HG02943 (cell line): Measurements from ENCODE around the gene FBXL4.

Experiments
- ATAC-seq: cut with Tn5 transposase; IDR thresholded peaks from one replicate; pipeline ENCODE4 v1.9.1; 2021; ENCODE audit warnings: mild to moderate bottlenecking, low read depth, moderate library complexity; ENCODE audit not compliant: unreplicated experiment

FBXL4 gene

DNA sequence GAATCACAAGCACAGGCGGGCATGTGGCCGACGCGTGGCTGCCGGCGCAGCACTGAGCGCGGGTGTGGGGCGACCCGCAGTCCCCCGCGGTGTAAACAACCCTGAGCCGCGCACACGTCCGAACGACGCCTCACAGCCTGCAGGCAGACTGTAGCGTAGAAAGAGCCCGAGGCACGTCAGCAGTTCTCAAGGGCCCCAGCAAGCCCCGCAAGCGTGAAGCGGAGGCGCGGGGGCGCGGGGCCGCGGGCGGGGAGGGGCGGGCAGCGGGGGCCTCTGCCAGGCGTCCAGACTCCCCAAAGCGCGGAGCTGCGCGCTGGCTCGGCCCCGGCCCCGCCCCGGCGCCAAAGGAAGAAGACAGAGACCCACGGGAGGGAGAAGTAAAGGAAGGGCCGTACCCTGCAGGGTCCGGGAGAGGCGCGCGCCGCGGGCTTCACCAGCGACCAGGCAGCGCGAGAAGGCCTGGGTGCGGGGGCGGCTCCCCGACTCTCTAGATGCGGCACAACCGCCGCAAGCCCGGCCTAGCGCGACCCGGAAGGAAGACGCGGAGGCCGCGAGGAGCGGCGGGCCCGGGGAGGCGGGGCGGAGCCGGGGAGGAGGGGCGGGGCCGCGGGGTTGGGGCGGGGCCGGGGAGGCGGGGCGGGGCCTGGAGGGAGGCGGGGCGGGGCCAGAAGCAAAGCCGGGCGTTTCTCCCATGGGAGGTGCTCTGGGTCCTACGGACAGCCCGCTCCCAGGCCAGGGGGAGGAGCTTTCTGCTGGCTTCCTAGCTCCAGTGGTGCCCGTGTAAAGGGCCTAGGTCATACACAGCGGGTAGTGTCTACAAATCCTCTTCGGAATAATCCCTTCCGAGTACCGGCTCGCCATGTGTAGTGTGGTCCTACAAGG, at the start of gene FBXL4:
FBXL4 (minus strand) TSS at position 536 of the 882 bp plus-strand sequence. CDS start 20,958 bp downstream, outside the sequence.
- ATAC-seq: peak; percentile 77

- no peak for ATAC-seq
These were observed 47.4 kb upstream of the FBXL4 start for GRCh38 chr6:98995116-98995515.

- no peak for ATAC-seq
These were observed 44.8 kb upstream of the FBXL4 start for GRCh38 chr6:98992535-98992934.

- ATAC-seq: no peak
These were observed 38.4 kb upstream of the FBXL4 start for GRCh38 chr6:98986071-98986615.

DNA sequence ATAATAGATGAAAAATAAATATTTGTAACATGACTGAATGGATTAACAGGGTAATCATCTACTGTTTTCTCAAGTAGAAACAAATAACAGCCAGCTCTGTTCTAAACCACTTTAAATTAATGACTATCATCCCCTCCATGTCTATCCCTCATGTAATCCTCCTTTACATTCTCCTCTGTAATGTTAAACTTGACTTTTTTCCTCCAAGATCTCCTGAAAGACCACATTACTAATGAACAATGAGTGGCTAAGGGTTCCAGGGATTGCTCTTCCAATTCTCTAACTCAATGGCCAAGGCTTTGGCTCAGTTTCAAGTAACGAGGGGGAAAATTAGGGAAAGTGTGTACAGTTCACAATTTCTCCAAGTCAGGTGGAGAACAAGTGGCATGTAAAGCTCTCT, 37.6 kb upstream of the FBXL4 start:
- ATAC-seq: no peak

DNA sequence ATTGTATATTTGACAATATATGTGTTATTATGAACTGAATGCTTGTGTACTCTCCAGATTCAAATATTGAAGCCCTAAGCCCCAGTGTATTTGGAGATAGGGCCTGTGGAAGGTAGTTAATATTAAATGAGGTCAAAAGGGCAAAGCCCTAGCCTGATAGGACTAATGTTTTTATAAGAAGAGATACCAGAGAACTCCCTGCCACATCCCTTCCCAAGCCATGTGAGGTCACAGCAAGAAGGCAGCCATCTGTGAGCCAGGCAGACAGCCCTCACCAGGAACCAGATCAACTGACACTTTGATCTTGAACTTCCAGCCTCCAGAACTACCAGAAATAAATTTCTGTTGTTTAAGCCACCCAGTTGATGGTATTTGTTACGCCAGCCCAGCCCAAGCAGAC, 36.4 kb upstream of the FBXL4 start:
- no peak for ATAC-seq

GRCh38 chr6:98981473-98981872, 33.7 kb upstream of the FBXL4 start:
- no peak for ATAC-seq

DNA sequence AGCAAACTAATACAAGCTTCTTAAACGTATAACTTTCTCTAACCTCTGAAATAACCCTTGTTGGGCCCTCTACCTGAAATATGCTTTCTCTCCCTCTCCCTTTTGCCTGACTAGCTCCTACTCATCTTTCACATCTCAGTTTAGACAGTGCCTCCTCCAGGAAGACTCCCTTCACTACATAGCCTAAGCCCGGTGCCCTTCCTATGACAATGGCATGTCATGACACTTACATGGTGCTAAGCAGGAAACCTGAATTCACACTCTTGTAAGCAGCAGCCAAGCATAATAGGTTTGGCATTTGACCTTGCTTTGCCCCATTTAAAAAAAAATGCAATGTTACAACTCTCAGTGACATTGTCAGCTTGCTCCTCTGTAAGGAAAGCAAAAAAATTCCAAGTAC, 33.1 kb upstream of the FBXL4 start:
- ATAC-seq: no peak

DNA sequence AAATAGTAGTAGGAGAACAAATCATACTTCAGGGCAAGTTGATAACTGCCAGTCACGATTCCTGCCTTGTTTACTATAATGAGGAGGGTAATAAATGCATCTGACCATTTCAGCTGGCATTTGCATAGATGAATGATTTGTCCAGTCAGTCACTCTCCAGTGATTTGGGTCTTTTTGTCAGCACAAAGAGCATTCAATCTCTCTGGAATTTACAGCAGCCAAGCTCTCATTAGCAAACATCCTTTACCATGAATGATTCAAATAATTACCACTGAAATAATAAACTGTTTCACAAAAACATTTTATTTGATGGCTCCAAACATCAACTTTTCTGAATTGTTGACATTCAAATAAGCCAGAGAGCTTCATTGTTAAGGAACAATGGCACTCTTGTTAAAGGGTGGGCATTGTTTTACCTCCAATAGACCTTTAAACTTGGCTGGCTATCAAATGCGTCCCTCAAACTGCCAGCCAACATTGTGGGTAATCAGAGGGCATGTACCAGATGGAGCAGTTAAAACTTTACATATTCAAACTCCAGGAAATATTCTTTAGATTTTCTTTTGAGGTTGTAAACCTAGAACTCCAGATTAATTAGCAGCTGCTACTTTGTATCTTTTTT, 30.0 kb upstream of the FBXL4 start:
- ATAC-seq: no peak

DNA sequence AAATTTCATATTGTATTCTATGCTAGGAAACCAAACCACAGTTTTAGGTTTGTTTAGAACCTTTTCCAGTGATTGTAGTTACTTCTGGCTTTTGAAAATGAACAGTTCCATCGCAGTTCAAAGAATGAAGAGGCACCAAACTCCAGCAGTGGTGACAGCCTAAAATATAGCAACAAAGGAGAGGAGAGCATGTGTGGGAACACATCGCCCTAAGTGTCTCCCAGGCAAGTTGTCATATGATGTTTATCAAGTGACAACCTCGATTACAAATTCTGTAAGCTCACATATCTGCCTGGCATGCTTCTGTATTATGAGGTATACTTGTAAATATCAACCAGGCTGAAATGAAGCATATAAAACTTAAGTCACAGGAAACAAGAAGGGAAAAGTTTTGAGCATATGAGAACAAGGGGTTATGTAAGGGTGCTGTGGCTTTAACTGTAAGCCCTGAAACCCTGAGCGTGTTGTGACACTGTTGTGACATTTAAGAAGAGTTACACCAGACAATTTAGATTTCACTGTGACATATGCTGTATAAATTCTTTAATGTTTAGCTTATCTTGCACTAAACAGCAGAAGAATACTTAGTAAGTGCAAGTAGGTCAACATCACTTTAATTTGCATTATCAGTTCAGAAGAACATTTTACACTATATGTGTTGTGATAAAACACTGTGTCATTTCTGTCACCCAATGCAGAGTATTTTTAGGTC, 29.1 kb upstream of the FBXL4 start:
- ATAC-seq: no peak

DNA sequence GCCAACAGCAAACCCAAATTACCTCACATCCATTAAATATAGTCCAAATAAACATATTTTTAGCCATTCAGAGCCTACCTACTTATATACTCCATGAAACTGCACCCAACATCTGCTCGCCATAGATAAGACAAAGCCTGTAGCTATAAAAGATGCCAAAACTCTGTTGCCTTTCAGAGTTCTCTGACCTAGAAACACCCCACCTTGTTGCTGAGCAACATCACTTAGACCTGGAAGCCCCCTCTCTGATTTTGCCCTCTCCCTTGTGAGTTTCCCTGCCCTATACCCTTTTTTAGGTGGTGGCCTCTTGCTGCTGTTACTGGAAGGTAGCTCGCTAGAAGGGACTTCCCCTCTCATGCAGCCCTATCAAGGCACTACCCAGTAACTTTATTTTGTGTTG, 27.7 kb upstream of the FBXL4 start:
- ATAC-seq: no peak

GRCh38 chr6:98974309-98974708, 26.6 kb upstream of the FBXL4 start:
- no peak for ATAC-seq

- ATAC-seq: no peak
These were observed 25.8 kb upstream of the FBXL4 start for GRCh38 chr6:98973571-98973970.

DNA sequence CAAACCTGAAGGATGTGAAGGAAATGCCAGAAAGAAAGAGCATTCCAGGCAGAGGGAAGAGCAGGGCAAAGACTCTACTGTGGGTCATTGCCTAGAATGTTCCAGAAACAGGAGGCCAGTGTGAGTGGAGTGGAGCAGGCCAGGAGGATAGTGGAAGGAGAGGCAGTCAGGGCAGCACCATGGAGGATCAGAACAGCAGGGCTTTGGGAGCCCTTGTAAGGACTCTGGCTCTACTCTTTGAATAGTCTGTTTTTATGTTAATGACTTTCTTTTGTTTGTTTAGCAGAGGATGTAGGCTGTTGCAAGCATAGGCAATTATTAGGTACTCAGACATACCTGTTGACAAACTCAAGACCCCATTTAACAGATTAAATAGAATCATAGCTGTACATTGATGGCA, 23.6 kb upstream of the FBXL4 start:
- no peak for ATAC-seq

DNA sequence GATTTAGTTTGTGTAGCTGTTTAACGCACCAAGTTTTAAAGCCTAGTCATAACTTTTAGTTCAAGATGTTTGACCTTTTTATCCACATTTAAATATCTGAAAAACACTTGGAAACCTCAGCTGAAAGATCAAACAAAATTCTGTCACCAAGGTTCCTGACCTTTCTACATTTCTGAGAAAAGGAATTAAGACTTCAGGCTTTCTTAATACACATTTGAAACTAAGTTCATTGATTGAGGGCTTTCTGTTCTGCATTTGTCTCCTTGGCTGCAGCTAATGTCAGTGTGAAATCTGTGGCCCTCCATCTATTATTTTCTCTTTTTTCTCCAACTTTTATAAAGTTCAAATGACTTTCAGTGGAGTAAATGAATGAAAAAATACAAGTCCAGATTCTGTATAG, 22.7 kb upstream of the FBXL4 start:
- no peak for ATAC-seq

- no peak for ATAC-seq
These were observed 19.9 kb upstream of the FBXL4 start for GRCh38 chr6:98967616-98968015.

DNA sequence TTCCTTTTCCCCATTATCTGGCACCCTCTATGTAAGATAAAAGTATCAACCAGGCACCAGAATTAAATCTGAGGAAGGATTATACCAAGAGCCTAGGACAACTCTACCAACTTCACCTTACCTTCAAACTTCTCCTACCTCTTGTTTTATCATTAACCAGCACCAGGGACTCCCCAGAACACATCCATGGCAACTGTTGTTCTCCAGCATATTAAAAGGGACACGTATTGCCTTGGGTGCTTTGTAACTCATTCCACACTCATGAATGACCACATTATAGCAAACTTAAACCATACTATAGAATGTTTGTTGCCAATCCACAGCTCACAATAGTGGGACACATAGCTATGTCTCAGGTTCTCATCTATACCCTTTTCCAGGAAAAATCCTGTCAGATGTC, 11.9 kb upstream of the FBXL4 start:
- no peak for ATAC-seq

GRCh38 chr6:98958776-98959175, 11.0 kb upstream of the FBXL4 start:
- ATAC-seq: no peak

DNA sequence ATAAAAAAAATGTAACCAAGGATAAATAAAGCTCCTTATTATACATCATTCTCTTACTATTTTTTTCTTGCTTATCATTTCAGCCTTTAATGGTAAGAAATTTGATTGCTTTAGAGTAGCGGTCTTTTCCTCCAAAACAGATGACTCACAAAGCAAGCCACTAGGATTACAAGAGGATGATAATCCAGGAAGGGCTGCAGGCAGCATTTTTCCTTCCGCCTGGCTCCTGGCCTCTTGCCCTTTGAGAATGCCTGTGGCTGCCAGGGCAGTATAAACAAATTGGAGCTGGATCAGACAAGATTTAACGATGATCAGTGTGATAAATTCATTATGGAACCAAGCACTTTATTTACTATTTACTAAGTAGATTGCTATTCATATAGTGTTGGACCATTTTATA, 9.7 kb upstream of the FBXL4 start:
- ATAC-seq: no peak

DNA sequence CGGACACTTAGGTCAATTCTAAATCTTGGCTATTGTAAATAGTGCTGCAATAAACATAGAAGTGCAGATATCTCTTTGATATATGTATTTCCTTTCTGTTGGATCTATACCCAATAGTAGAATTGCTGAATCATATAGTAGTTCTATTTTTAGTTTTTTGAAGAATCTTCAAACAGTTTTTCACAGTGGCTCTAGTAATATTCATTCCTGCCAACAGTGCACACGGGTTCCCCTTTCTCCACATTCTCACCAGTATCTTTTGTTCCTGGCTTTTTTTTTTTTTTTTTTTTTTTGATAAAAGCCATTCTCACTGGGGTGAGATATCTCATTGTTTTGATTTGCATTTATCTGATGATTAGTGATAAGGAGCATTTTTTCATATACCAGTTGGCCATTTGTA, 1.8 kb upstream of the FBXL4 start:
- ATAC-seq: no peak

DNA sequence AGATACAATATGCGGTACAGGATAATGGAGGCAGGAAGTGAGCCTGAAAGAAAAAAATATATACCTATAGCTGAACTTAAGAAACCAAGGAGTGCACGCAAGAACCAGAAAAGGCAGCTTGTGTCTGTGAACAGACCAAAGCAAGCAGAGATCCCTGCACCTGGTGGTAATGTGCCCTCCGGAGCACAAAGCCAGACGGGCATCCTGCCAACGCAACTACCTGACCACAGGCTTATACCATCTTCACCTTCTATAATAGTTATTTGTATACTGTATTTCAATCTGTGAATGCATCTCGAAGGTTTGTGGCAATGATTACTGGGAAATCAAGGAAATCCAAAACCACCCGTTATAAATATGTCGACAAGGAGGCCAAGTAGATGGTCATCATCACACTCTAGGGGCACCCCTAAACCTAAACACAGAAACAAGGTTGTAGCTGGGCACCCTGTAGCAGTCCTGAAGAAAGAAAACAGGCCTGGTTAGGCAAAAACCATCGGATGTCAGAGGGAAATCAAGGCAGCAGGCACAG, 801 bp downstream of the FBXL4 start:
- peak; percentile 33 for ATAC-seq
